Hematopoietic multipotent progenitor cell treated with erythropoietin and hydrocortisone succinate and interleukin-3 and kit ligand, for 17 days (in vitro differentiated cells): ENCODE data around the gene PLXND1.
"Not testable (repeated sequence)": the region's sequence is repeated elsewhere in the genome, so short reads cannot be mapped to it uniquely, and the experiment has no call there.

Experiments used
- DNase-seq: peaks from one replicate; pipeline ENCODE4 v3.0.0-alpha.2; 2015; ENCODE audit warnings: low spot score

Gene PLXND1

DNA sequence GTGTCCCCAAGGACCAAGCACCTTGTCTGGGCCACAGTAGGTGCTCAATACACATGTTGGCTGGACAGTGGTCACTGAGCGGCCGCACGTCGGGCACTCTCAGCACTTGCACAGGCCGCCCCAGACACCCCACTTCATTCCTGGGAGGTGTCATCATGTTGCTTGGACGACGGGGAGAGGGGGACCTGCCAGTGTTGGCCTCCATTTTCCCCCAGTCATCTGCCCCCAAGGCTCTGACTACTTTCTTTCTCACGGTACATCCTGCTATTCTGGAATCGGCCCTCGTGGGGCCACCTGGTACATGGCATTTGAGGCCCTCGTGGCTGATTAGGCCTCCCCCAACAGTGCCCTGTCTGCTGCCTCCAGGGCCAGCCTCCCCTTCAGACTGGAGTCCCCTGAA is 79.2 kb downstream of the PLXND1 start:
- no peak for DNase-seq

- DNase-seq, result no peak
Measured at GRCh38 chr3:129526121-129526900, 80.2 kb downstream of the PLXND1 start.

GRCh38 chr3:129525341-129525968 is 81.0 kb downstream of the PLXND1 start:
- DNase-seq, result no peak

DNA sequence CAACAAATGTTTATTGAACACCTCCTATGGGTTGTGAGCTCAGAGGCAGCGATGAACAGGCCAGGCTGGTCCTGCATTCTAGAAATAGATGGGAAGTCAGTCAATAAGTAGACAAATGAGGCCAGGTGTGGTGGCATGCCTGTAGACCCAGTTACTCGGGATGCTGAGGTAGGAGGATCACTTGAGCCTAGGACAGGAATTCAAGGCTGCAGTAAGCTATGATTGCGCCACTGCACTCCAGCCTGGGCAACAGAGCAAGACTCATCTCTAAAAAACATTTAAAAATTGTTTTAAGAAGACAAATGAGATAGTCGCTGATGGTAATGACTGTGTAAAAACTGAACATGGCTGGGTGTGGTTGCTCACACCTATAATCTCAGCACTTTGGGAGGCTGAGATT is 82.4 kb downstream of the PLXND1 start:
- no peak for DNase-seq

DNA sequence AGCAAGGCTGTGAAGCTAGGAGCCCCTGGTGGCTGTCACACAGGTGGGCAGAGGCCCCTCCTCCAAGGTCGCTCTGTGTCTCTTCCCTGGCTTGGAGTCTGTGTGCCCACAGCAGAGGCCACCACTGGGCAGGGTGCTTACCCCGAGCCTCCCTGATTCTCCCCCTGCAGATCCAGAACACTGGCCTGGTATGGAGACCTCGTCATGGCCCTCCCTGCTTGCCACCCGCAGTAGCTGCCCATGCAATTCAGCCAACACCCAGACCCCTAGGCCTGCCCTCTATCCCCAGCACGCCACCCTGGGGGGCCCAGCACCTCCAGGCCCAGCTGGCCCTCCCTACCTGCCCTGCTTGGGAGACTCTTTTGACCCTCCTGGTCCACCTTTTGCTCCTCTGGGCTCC is 83.5 kb downstream of the PLXND1 start:
- DNase-seq, result no peak

GRCh38 chr3:129521611-129522010 is 84.9 kb downstream of the PLXND1 start:
- no peak for DNase-seq

GRCh38 chr3:129520960-129521359 is 85.5 kb downstream of the PLXND1 start:
- no peak for DNase-seq

- DNase-seq, result no peak
Measured at GRCh38 chr3:129519896-129520715, 86.4 kb downstream of the PLXND1 start.

- no peak for DNase-seq
Measured at GRCh38 chr3:129519449-129519848, 87.0 kb downstream of the PLXND1 start.

- DNase-seq, result no peak
Measured at GRCh38 chr3:129518581-129518980, 87.9 kb downstream of the PLXND1 start.

- DNase-seq, result no peak
Measured at GRCh38 chr3:129518038-129518561, 88.4 kb downstream of the PLXND1 start.

DNA sequence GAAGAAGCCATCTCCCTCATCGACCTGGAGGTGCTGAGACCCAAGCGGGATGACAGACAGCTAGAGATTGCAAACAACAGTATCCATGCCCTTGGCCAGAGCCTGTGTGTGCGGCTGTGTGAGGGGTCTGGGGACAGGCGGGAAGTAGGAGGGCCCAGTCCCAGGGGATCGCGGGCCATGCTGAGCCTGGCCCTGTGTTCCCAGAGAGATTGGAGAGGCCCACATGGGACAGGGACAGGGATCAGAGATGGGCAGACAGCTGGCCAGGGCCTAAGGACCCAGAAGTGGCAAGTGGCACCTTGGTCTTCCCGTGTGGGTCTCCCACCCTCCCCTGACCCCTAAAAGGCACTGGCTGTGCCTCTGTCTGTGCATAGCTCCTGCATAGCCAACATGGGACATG is 89.0 kb downstream of the PLXND1 start:
- no peak for DNase-seq

- DNase-seq, result not testable (repeated sequence)
Measured at GRCh38 chr3:129515821-129516432, 90.5 kb downstream of the PLXND1 start.

- not testable (repeated sequence) for DNase-seq
Measured at GRCh38 chr3:129515108-129515820, 91.2 kb downstream of the PLXND1 start.

DNA sequence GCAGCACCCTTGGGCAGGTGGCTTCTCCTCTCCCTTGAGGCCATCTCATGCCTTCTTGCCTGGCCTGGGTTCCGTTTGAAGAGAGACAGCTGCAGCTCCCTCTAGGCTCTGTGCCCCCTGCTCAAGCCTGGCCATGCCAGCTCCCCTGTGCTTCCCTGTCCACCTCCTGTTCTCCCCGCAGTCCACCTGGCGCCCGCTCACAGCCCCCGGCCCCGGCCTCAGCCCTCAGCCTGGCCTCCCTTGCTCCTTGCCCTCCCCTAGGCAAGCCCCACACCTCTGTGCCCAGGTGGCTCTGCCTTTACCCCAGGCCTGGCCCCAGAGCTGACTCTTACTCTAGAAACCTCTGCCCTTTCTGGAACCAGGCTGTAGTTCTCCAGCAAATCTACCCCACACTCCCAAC is 91.9 kb downstream of the PLXND1 start:
- no peak for DNase-seq

DNA sequence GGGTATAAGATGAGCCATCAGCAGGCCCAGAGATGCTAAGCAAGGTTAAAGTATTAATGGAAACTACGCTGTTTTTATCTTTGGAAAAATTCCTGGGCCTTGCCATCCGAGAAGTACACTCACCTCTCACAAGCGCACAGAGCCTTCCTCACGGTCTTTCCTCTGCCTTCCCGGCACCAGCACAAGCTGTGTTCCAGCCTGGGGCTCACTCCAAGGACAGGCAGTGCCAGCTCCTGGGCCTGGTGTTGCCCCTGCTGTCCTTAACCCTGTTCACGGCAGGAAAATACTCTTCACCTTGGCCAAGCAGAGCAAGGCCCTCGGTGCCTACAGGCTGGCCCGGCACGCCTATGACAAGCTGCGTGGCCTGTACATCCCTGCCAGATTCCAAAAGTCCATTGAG is 92.4 kb downstream of the PLXND1 start:
- no peak for DNase-seq

GRCh38 chr3:129513705-129514104 is 92.8 kb downstream of the PLXND1 start:
- no peak for DNase-seq

- no peak for DNase-seq
Measured at GRCh38 chr3:129512595-129512994, 93.9 kb downstream of the PLXND1 start.

- DNase-seq, result no peak
Measured at GRCh38 chr3:129507181-129507831, 99.2 kb downstream of the PLXND1 start.

GRCh38 chr3:129506231-129506742 is 100.2 kb downstream of the PLXND1 start:
- no peak for DNase-seq

DNA sequence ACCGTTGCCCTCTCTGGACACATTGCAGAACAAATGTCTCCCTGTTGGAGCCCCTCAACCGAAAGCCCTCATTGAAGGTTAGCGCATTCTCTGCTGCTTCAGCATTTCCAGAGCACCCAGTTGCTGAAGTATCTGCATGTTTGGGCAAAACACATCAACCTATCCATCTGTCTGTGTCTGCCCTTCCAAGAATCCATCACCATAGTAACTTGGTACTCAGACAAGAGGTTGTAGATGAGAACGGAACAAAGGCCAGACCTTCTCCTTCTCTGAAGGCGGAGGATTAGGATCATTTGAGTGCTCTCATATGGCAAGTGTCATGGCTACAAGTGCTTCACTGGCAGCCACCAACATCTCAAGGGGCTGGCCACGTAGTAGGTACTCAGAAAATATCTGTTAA is 101.1 kb downstream of the PLXND1 start:
- no peak for DNase-seq
